CD4-positive, alpha-beta memory T cell (primary cell): Measurements from ENCODE around the gene STBD1. TPM values are rescaled to one million over a fixed set of nuclear protein-coding genes. Genes with fewer than 3 reads are reported as not detected.
"Not testable (repeated sequence)": the region's sequence is repeated elsewhere in the genome, so short reads cannot be mapped to it uniquely, and the experiment has no call there.

Experiments
- CTCF ChIA-PET: fragments of 350-600 bp; sonication (Branson Sonifier 250); formaldehyde crosslinking; loops from one replicate; lab custom pipeline; 2021; ENCODE audit warnings: inconsistent platforms; ENCODE audit not compliant: partially characterized antibody; lab: Charles Lee
- POLR2A ChIA-PET: fragments of 350-600 bp; sonication (Branson Sonifier 250); formaldehyde crosslinking; loops from one replicate; lab custom pipeline; 2021; ENCODE audit not compliant: partially characterized antibody; lab: Charles Lee
- DNase-seq, 5 donors: peaks; one replicate each; pipeline versions ENCODE4 v3.0.0 to v3.0.0-alpha.2; 2020 to 2022; ENCODE audit warnings: mixed read lengths in 1 of 5
- H3K27ac ChIP-seq: one replicate; pipeline ENCODE4 v1.7.0; 2013; ENCODE audit warnings: low read depth, low read length
- H3K27me3 ChIP-seq: 2 replicates; pipeline ENCODE4 v1.7.0; 2013; ENCODE audit warnings: mild to moderate bottlenecking, low read length, moderate library complexity; ENCODE audit not compliant: insufficient read depth
- H3K36me3 ChIP-seq: 2 replicates; pipeline ENCODE4 v1.7.0; 2013; ENCODE audit warnings: mild to moderate bottlenecking, low read length, moderate library complexity; ENCODE audit not compliant: insufficient read depth
- H3K4me1 ChIP-seq: 2 replicates; pipeline ENCODE4 v1.7.0; 2013; ENCODE audit warnings: mild to moderate bottlenecking, low read length, moderate library complexity; ENCODE audit not compliant: insufficient read depth
- H3K4me3 ChIP-seq, 2 donors: one replicate each; pipeline ENCODE4 v1.7.0; 2013; ENCODE audit warnings: low read length in 2 of 2, mild to moderate bottlenecking in 1 of 2
- H3K9me3 ChIP-seq, 2 donors: one replicate each; pipeline ENCODE4 v1.7.0; 2013; ENCODE audit warnings: low read length in 2 of 2, control low read depth in 1 of 2; ENCODE audit not compliant: control insufficient read depth in 1 of 2
- H3K27ac Mint-ChIP-seq, 7 donors: one replicate each; pipeline ENCODE4 v1.8.0; 2020 to 2021; ENCODE audit warnings: mixed read lengths in 7 of 7, mild to moderate bottlenecking in 6 of 7, inconsistent platforms in 3 of 7, moderate library complexity in 3 of 7
- H3K27me3 Mint-ChIP-seq, 2 donors: one replicate each; pipeline ENCODE4 v1.8.0; 2020 to 2021; ENCODE audit warnings: mixed read lengths in 2 of 2
- H3K36me3 Mint-ChIP-seq, 2 donors: one replicate each; pipeline ENCODE4 v1.8.0; 2020 to 2021; ENCODE audit warnings: mixed read lengths in 2 of 2, inconsistent platforms in 1 of 2, mild to moderate bottlenecking in 1 of 2
- H3K4me1 Mint-ChIP-seq, 4 donors: one replicate each; pipeline ENCODE4 v1.8.0; 2020 to 2021; ENCODE audit warnings: mixed read lengths in 4 of 4, mild to moderate bottlenecking in 1 of 4
- H3K4me3 Mint-ChIP-seq, 8 donors: one replicate each; pipeline ENCODE4 v1.8.0; 2020 to 2021; ENCODE audit warnings: mixed read lengths in 8 of 8, mild to moderate bottlenecking in 7 of 8, moderate library complexity in 6 of 8, inconsistent platforms in 3 of 8
- H3K9me3 Mint-ChIP-seq, 8 donors: one replicate each; pipeline ENCODE4 v1.8.0; 2020 to 2021; ENCODE audit warnings: mixed read lengths in 8 of 8, mild to moderate bottlenecking in 5 of 8, inconsistent platforms in 3 of 8, moderate library complexity in 1 of 8
- intact Hi-C: fragments of 100-400 bp; cut with micrococcal nuclease; formaldehyde crosslinking; loops from one replicate; pipeline ENCODE4 v1.15.1; 2023
- polyA plus RNA-seq, 2 donors: library from polyadenylated mRNA; unstranded; fragments of 300-500 nt; fragmentation: Illumina TruSeq; gene quantifications; one replicate each; pipeline ENCODE4 v1.2.3, GENCODE V29; 2021
- total RNA-seq, 2 experiments: library from RNA; stranded (reverse); gene quantifications; one replicate each; pipeline ENCODE4 v1.2.3, GENCODE V29; 2021

STBD1 gene
- total and polyA plus RNA-seq, 4 experiments from 2014 or later = 1.2 to 3.8 (median 3.5) TPM

- CTCF ChIA-PET = interaction anchor here (1.7 to 2.4 kb wide), 2 partner anchors 98 to 100 kb away, joined by 7 read pairs; no protein-coding TSS in a partner anchor
- H3K9me3 ChIP-seq = no peaks in the 10 kb centered on the region
These were observed 28.9 kb upstream of the STBD1 start for GRCh38 chr4:76277667-76278066.

GRCh38 chr4:76278583-76278982 lies 27.9 kb upstream of the STBD1 start:
- no peaks in the 10 kb centered on the region for H3K27me3 ChIP-seq
- no peaks in the 10 kb centered on the region for H3K9me3 ChIP-seq
- no peak overlapping the region for H3K27ac ChIP-seq
- no peaks in the 10 kb centered on the region for H3K36me3 Mint-ChIP-seq
- no peak for DNase-seq
- H3K4me1 ChIP-seq = no peaks in the 10 kb centered on the region
- no peaks in the 10 kb centered on the region for H3K9me3 Mint-ChIP-seq
- H3K4me1 Mint-ChIP-seq = peaks cover 0 to 4% (median under 1%) of the 10 kb centered on the region in 4 donors
- intact Hi-C loops = no loop called here
- POLR2A ChIA-PET = no interaction called here
- peaks cover 5 to 10% of the 10 kb centered on the region in 2 donors for H3K27me3 Mint-ChIP-seq
- CTCF ChIA-PET = interaction anchor here (1.1 to 2.4 kb wide), 3 partner anchors 54 to 99 kb away, joined by 3 to 7 read pairs (median 7); no protein-coding TSS in a partner anchor
- no peak overlapping the region for H3K4me3 Mint-ChIP-seq
- no peaks in the 10 kb centered on the region for H3K36me3 ChIP-seq
- H3K4me3 ChIP-seq = no peak overlapping the region
- H3K27ac Mint-ChIP-seq = no peak overlapping the region

More at GRCh38 chr4:76277667-76278066, 28.9 kb upstream of the STBD1 start:
- Histone ChIP-seq H3K27me3 (no peaks in the 10 kb centered on the region), H3K27ac (no peak overlapping the region), H3K4me3 (no peak overlapping the region), H3K36me3 (no peaks in the 10 kb centered on the region), H3K4me1 (no peaks in the 10 kb centered on the region)
- peaks cover 5 to 12% of the 10 kb centered on the region in 2 donors for H3K27me3 Mint-ChIP-seq
- DNase-seq = no peak
- H3K9me3 Mint-ChIP-seq = no peaks in the 10 kb centered on the region
- no peak overlapping the region for H3K4me3 Mint-ChIP-seq
- H3K36me3 Mint-ChIP-seq = no peaks in the 10 kb centered on the region
- no peak overlapping the region for H3K27ac Mint-ChIP-seq
- H3K4me1 Mint-ChIP-seq = peaks cover 0 to 4% (median under 1%) of the 10 kb centered on the region in 4 donors
- intact Hi-C loops = no loop called here
- POLR2A ChIA-PET = no interaction called here

GRCh38 chr4:76279462-76279861 lies 27.1 kb upstream of the STBD1 start:
- Mint-ChIP-seq H3K27ac (no peak overlapping the region), H3K36me3 (no peaks in the 10 kb centered on the region), H3K4me3 (no peak overlapping the region), H3K4me1 (peaks cover 0 to 4% (median under 1%) of the 10 kb centered on the region in 4 donors), H3K27me3 (peaks cover 5 to 10% of the 10 kb centered on the region in 2 donors), H3K9me3 (no peaks in the 10 kb centered on the region)
- CTCF ChIA-PET = interaction anchor here (1.1 to 2.4 kb wide), 3 partner anchors 10 to 100 kb away, joined by 3 to 7 read pairs (median 4); no protein-coding TSS in a partner anchor
- Histone ChIP-seq H3K27ac (no peak overlapping the region), H3K4me1 (no peaks in the 10 kb centered on the region), H3K4me3 (no peak overlapping the region), H3K27me3 (no peaks in the 10 kb centered on the region), H3K9me3 (no peaks in the 10 kb centered on the region), H3K36me3 (no peaks in the 10 kb centered on the region)
- POLR2A ChIA-PET = no interaction called here
- peak in 4 of 5 donors; percentile 26 to 49 (median 46) for DNase-seq
- intact Hi-C loops = loop anchor here (1.0 kb wide), 2 partner anchors 28 to 99 kb away; partner anchors contain the start of gene FAM47E

GRCh38 chr4:76280488-76281441 lies 25.8 kb upstream of the STBD1 start:
- intact Hi-C loops = no loop called here
- H3K9me3 ChIP-seq = no peaks in the 10 kb centered on the region
- H3K4me3 Mint-ChIP-seq = no peak overlapping the region
- peaks cover 0 to under 1% (median 0%) of the 10 kb centered on the region in 8 donors for H3K9me3 Mint-ChIP-seq
- peaks cover 3 to 5% of the 10 kb centered on the region in 2 donors for H3K27me3 Mint-ChIP-seq
- POLR2A ChIA-PET = no interaction called here
- CTCF ChIA-PET = interaction anchor here (1.0 to 1.4 kb wide), 3 partner anchors 11 to 97 kb away, joined by 3 to 4 read pairs (median 4); no protein-coding TSS in a partner anchor
- no peaks in the 10 kb centered on the region for H3K27me3 ChIP-seq
- H3K27ac ChIP-seq = no peak overlapping the region
- H3K4me1 Mint-ChIP-seq = peaks cover 0 to 4% (median under 1%) of the 10 kb centered on the region in 4 donors
- no peaks in the 10 kb centered on the region for H3K36me3 ChIP-seq
- no peak for DNase-seq
- H3K27ac Mint-ChIP-seq = no peak overlapping the region
- H3K4me1 ChIP-seq = no peaks in the 10 kb centered on the region
- H3K36me3 Mint-ChIP-seq = no peaks in the 10 kb centered on the region
- no peak overlapping the region for H3K4me3 ChIP-seq

- H3K27me3 Mint-ChIP-seq, H3K9me3 Mint-ChIP-seq, H3K27ac Mint-ChIP-seq, H3K27ac ChIP-seq, H3K4me1 ChIP-seq, H3K36me3 ChIP-seq, H3K9me3 ChIP-seq, H3K4me3 Mint-ChIP-seq, H3K4me3 ChIP-seq, DNase-seq, H3K36me3 Mint-ChIP-seq, intact Hi-C loops, POLR2A ChIA-PET, H3K4me1 Mint-ChIP-seq, H3K27me3 ChIP-seq: not testable (repeated sequence)
- CTCF ChIA-PET = interaction anchor here (1.1 kb wide), 1 partner anchor 31 kb away, joined by 3 read pairs; no protein-coding TSS in a partner anchor
These were observed 24.9 kb upstream of the STBD1 start for GRCh38 chr4:76281594-76281993.

- Mint-ChIP-seq H3K9me3 (peaks cover 0 to 17% (median 1%) of the 10 kb centered on the region in 8 donors), H3K27me3 (peaks cover 0 to 4% of the 10 kb centered on the region in 2 donors), H3K36me3 (no peaks in the 10 kb centered on the region), H3K27ac (no peak overlapping the region), H3K4me1 (peaks cover 0 to 4% (median under 1%) of the 10 kb centered on the region in 4 donors), H3K4me3 (no peak overlapping the region)
- intact Hi-C loops = no loop called here
- Histone ChIP-seq H3K4me3 (no peak overlapping the region), H3K9me3 (no peaks in the 10 kb centered on the region), H3K36me3 (no peaks in the 10 kb centered on the region), H3K4me1 (no peaks in the 10 kb centered on the region), H3K27me3 (no peaks in the 10 kb centered on the region), H3K27ac (no peak overlapping the region)
- POLR2A ChIA-PET = no interaction called here
- CTCF ChIA-PET = no interaction called here
- no peak for DNase-seq
These were observed 23.4 kb upstream of the STBD1 start for GRCh38 chr4:76282941-76283689.
